ENCODE results near the gene PCDHA1. TPM values are rescaled to one million over a fixed set of nuclear protein-coding genes. Genes with fewer than 3 reads are reported as not detected.

Gene PCDHA1
- total RNA-seq, 1 donor from 2014 or later = not detected

DNA sequence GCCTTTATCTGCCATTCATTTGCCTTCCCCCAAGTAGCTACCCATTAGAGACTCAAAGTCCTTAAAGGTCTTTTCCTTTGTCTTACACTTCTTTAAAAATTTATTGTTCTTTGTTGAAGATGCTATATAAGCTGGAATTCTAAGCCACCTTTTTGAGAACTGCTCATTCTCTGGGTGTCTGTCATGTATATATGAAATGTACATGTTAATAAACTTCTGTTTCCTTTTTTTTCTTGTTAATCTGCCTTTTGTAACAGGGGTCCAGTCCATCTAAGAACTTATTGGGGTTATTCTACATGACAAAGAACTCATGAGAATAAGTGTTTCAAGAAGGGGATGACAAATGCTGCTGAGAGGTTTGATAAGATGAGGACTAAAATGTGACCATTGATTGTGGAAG is 221.9 kb downstream of the PCDHA1 start:
- ATAC-seq (no peak), DNase-seq (no peak)
- no peak overlapping the region for H3K27ac ChIP-seq
- peaks cover 5% of the 10 kb centered on the region for H3K36me3 ChIP-seq
- TF ChIP-seq, protein P1, sequence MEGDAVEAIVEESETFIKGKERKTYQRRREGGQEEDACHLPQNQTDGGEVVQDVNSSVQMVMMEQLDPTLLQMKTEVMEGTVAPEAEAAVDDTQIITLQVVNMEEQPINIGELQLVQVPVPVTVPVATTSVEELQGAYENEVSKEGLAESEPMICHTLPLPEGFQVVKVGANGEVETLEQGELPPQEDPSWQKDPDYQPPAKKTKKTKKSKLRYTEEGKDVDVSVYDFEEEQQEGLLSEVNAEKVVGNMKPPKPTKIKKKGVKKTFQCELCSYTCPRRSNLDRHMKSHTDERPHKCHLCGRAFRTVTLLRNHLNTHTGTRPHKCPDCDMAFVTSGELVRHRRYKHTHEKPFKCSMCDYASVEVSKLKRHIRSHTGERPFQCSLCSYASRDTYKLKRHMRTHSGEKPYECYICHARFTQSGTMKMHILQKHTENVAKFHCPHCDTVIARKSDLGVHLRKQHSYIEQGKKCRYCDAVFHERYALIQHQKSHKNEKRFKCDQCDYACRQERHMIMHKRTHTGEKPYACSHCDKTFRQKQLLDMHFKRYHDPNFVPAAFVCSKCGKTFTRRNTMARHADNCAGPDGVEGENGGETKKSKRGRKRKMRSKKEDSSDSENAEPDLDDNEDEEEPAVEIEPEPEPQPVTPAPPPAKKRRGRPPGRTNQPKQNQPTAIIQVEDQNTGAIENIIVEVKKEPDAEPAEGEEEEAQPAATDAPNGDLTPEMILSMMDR (IDR thresholded peaks at IDR 0.05) = no peak
- H3K4me3 ChIP-seq = no peak overlapping the region
- no peaks in the 10 kb centered on the region for H3K9me3 ChIP-seq
- intact Hi-C loops (cut with DNase I) = no loop called here
- no peaks in the 10 kb centered on the region for H3K4me1 ChIP-seq
- no peaks in the 10 kb centered on the region for H3K27me3 ChIP-seq

DNA sequence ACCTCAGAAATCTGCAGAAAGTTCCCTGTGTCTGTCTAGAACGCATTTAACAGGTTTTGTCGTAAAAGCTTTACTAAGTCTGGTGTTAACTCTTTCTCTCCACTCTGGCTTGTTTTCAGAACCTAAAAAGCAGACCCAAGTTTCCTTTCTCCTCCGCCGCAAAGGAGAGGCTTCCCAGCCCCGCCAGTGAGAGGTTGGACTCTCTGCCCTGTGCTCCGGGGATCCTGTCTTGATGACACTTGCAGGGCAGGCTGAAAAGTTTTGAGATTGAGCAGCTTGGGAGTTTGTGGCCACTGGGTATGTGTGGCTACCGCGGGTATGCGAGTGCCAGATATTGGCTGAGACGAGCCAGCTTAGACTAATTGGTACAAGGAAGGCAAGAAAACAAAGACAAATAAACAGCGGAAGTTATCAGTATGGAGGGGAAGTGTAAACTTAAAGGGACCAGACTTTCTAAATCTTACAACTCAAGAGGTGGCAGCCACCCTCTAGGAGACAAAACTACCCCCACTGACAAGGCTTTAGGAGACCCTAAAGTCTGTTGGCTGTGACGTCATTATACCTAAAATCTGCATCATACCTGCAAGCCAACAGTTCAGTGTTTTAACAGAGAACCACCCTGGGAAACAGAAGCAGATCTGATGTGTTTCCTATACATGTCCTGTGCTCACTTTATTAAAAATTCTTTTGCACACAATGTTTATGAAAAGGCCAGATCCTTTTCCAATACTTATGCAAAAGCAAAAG is 224.3 kb downstream of the PCDHA1 start:
- no peaks in the 10 kb centered on the region for H3K4me1 ChIP-seq
- H3K36me3 ChIP-seq = peaks cover 5% of the 10 kb centered on the region
- no peaks in the 10 kb centered on the region for H3K27me3 ChIP-seq
- TF ChIP-seq, protein P1 (IDR thresholded peaks at IDR 0.05) = no peak
- H3K9me3 ChIP-seq = no peaks in the 10 kb centered on the region
- intact Hi-C loops (cut with DNase I) = no loop called here
- no peak overlapping the region for H3K4me3 ChIP-seq
- no peak for DNase-seq
- ATAC-seq = no peak
- H3K27ac ChIP-seq = no peak overlapping the region

DNA sequence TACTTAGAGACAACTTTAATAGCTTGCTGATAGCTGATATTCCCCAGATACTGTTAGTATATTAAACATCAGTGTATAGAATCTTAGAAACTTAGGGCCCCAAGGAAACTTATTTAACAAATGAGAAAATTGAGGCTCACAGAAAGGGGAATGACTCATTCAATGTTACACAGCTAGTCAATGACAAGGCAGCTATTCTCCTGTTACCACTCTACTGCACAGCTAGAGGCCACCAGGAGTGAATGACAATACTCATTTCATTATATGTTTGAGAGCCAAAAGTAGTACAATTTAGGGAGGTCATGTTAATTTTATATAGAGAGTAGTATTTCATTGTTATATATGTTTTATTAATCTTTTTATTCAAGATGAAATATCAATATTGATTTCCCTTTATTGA is 232.0 kb downstream of the PCDHA1 start:
- H3K27ac ChIP-seq = no peak overlapping the region
- no peak overlapping the region for H3K4me3 ChIP-seq
- H3K36me3 ChIP-seq = no peaks in the 10 kb centered on the region
- no peaks in the 10 kb centered on the region for H3K27me3 ChIP-seq
- no peaks in the 10 kb centered on the region for H3K9me3 ChIP-seq
- no peaks in the 10 kb centered on the region for H3K4me1 ChIP-seq
- DNase-seq = no peak
- no peak for ATAC-seq
- TF ChIP-seq, protein P1 (IDR thresholded peaks at IDR 0.05) = no peak
- intact Hi-C loops (cut with DNase I) = no loop called here

DNA sequence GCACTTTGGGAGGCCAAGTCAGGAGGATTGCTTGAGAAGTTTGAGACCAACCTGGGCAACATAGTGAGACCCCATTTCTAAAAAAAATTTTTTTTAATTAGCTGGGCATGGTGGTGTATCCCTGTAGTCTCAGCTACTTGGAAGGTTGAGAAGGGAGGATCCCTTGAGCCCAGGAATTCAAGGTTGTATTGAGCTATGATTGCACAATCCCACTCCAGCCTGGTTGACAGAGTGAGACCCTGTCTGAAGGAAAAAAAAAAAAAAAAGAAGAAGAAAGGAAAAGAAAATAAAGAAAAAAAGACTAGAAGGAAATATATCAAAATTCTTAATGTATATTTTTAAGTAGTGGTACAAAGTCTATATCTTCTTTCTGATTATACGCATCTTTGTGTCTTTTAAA is 236.4 kb downstream of the PCDHA1 start:
- intact Hi-C loops (cut with DNase I) = no loop called here
- no peak for ATAC-seq
- TF ChIP-seq, protein P1 (IDR thresholded peaks at IDR 0.05) = no peak
- H3K9me3 ChIP-seq = no peaks in the 10 kb centered on the region
- no peaks in the 10 kb centered on the region for H3K4me1 ChIP-seq
- no peak overlapping the region for H3K27ac ChIP-seq
- DNase-seq = no peak
- no peaks in the 10 kb centered on the region for H3K36me3 ChIP-seq
- H3K4me3 ChIP-seq = no peak overlapping the region
- H3K27me3 ChIP-seq = no peaks in the 10 kb centered on the region

DNA sequence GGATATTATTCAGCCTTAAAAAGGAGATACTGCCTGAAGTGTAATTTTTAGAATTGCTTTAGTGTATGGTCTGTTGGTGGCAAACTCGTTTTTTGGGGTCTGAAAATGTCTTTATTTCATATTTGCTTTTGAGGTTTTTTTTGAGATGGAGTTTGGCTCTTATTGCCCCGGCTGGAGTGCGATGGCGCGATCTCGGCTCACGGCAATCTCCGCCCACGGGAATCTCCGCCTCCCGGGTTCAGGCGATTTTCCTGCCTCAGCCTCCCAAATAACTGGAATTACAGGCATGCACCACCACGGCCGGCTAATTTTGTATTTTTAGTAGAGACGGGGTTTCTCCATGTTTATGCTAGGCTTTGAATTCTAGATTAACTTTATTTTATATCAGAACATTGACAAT is 245.1 kb downstream of the PCDHA1 start:
- Histone ChIP-seq H3K27me3 (no peaks in the 10 kb centered on the region), H3K4me1 (no peaks in the 10 kb centered on the region), H3K4me3 (no peak overlapping the region), H3K36me3 (no peaks in the 10 kb centered on the region), H3K27ac (no peak overlapping the region), H3K9me3 (no peaks in the 10 kb centered on the region)
- intact Hi-C loops (cut with DNase I) = no loop called here
- TF ChIP-seq, protein P1 (IDR thresholded peaks at IDR 0.05) = no peak
- DNase-seq (no peak), ATAC-seq (no peak)

DNA sequence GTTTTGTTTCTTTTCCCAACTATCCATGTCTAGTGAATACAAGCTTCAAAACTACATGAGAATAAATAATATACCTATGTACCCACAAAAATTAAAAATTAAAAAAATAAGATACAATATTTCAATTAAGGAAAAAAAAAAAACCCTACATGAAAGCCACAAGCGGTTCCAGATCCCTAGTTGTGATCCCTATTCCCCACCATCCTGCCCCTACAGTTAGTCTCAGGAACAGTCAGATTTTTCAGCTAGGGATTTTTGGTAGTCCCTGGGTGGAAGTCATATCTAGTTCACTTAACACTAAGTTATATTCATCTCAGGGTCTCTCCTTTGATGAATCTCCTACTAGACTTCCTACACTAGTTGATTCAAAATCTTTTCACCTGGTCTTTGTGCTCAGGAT is 246.7 kb downstream of the PCDHA1 start:
- ATAC-seq (no peak), DNase-seq (no peak)
- H3K4me3 ChIP-seq = no peak overlapping the region
- H3K4me1 ChIP-seq = no peaks in the 10 kb centered on the region
- intact Hi-C loops (cut with DNase I) = no loop called here
- TF ChIP-seq, protein P1 (IDR thresholded peaks at IDR 0.05) = no peak
- no peaks in the 10 kb centered on the region for H3K9me3 ChIP-seq
- no peaks in the 10 kb centered on the region for H3K36me3 ChIP-seq
- H3K27me3 ChIP-seq = no peaks in the 10 kb centered on the region
- H3K27ac ChIP-seq = no peak overlapping the region
